ENCODE data around the gene AVPR1B. TPM values are rescaled to one million over a fixed set of nuclear protein-coding genes. Genes with fewer than 3 reads are reported as not detected.

AVPR1B gene
- polyA plus RNA-seq, 1 experiment: not detected

GRCh38 chr1:206110161-206110560 is 7.0 kb downstream of the AVPR1B start:
- ChIA-PET POLR2A (no interaction called here), CTCF (interaction anchor here (1.8 to 8.0 kb wide), 3 partner anchors 125 to 191 kb away, joined by 7 to 156 read pairs (median 14); no protein-coding TSS in a partner anchor)
- TF ChIP-seq CTCF (IDR thresholded peaks at IDR 0.05; ENCODE audit: low read depth, low read length): no peak
- Histone ChIP-seq H3K9me3 (ENCODE audit: control insufficient read depth, insufficient read depth, low read length) (no peaks in the 10 kb centered on the region; the same call in 1 of the 2 replicates), H3K4me3 (ENCODE audit: low read depth, low read length) (no peak overlapping the region), H3K27ac (ENCODE audit: low read depth, low read length) (no peak overlapping the region), H3K27me3 (ENCODE audit: control insufficient read depth, insufficient read depth, low read length) (peaks cover 43% of the 10 kb centered on the region)
- no peak for DNase-seq (ENCODE audit: low read depth, low spot score)

DNA sequence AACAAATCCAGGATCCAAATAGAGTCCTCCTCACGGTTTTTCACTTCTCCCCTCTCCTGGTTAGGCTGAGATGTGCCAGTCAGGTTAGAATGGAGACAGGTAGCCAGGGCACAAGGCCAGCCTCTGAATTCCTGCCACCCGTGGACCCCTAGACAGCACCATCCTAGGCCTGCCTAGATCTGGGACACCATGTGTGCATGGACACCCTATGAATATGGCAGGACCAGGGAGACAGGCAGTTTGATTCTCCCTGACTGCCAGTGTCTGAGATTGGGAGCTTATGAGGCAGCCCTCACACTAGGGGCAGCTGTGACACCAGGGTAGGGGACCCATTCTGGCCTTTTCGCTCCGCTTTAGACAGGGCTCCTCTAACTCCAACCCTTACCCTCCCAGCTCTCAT is 7.5 kb downstream of the AVPR1B start:
- H3K4me3 ChIP-seq (ENCODE audit: low read depth, low read length): no peak overlapping the region
- no peak overlapping the region for H3K27ac ChIP-seq (ENCODE audit: low read depth, low read length)
- no peak for DNase-seq (ENCODE audit: low read depth, low spot score)
- ChIA-PET CTCF (interaction anchor here (2.5 to 8.0 kb wide), 2 partner anchors 125 to 133 kb away, joined by 14 to 156 read pairs; no protein-coding TSS in a partner anchor), POLR2A (no interaction called here)
- peaks cover 43% of the 10 kb centered on the region for H3K27me3 ChIP-seq (ENCODE audit: control insufficient read depth, insufficient read depth, low read length)
- TF ChIP-seq CTCF (IDR thresholded peaks at IDR 0.05; ENCODE audit: low read depth, low read length): no peak
- H3K9me3 ChIP-seq (ENCODE audit: control insufficient read depth, insufficient read depth, low read length): no peaks in the 10 kb centered on the region; the same call in 1 of the 2 replicates

DNA sequence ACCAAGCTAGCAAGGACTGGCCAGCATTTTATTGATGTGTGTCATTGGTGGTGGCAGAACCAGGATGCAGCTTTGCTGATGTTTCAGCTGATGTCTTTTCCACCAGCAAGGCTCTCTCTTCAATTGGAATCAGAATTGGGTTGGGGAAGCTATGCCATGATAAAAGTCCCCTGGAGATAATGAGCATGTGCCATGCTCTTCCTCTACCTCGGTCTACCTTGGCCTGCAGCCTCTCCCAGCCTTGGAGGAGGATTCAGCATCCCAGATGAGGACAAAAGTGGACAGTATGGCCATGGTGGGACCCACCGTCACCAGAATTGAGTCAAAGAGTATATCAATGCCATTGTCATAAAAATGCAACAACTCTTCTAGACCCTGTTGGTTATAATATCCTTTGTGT is 8.6 kb downstream of the AVPR1B start:
- Histone ChIP-seq H3K4me3 (ENCODE audit: low read depth, low read length) (no peak overlapping the region), H3K9me3 (ENCODE audit: control insufficient read depth, insufficient read depth, low read length) (no peaks in the 10 kb centered on the region; the same call in 1 of the 2 replicates), H3K27ac (ENCODE audit: low read depth, low read length) (no peak overlapping the region), H3K27me3 (ENCODE audit: control insufficient read depth, insufficient read depth, low read length) (peaks cover 43% of the 10 kb centered on the region)
- no peak for TF ChIP-seq CTCF (IDR thresholded peaks at IDR 0.05; ENCODE audit: low read depth, low read length)
- ChIA-PET POLR2A (no interaction called here), CTCF (interaction anchor here (0.8 to 8.0 kb wide), 11 partner anchors 17 to 450 kb away, joined by 3 to 156 read pairs (median 5); no protein-coding TSS in a partner anchor)
- DNase-seq (ENCODE audit: low read depth, low spot score): no peak

DNA sequence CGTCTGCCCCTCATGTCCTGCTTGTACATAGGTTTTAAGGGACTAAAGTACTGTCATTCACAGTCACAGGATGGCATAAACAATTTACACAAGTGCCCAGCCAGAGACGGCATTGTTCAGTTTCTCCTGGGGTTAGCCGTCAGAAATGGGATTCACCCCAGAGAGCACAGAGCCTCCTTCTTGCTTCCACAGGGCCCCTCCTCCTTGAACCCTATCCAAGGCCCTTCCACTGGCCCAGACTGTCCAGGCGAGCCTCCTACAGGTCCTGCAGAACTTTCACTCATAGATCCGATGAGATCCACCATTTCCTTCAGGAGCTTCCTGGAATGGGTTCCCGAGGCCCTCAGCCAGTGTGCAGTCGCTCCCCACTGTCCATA is 10.0 kb downstream of the AVPR1B start:
- no peak for TF ChIP-seq CTCF (IDR thresholded peaks at IDR 0.05; ENCODE audit: low read depth, low read length)
- DNase-seq (ENCODE audit: low read depth, low spot score): no peak
- no peaks in the 10 kb centered on the region for H3K9me3 ChIP-seq (ENCODE audit: control insufficient read depth, insufficient read depth, low read length)
- H3K4me3 ChIP-seq (ENCODE audit: low read depth, low read length): no peak overlapping the region
- ChIA-PET CTCF (interaction anchor here (0.7 to 8.0 kb wide), 21 partner anchors 8 to 448 kb away, joined by 3 to 156 read pairs (median 6); no protein-coding TSS in a partner anchor), POLR2A (no interaction called here)
- H3K27ac ChIP-seq (ENCODE audit: low read depth, low read length): no peak overlapping the region
- H3K27me3 ChIP-seq (ENCODE audit: control insufficient read depth, insufficient read depth, low read length): peaks cover 40% of the 10 kb centered on the region

DNA sequence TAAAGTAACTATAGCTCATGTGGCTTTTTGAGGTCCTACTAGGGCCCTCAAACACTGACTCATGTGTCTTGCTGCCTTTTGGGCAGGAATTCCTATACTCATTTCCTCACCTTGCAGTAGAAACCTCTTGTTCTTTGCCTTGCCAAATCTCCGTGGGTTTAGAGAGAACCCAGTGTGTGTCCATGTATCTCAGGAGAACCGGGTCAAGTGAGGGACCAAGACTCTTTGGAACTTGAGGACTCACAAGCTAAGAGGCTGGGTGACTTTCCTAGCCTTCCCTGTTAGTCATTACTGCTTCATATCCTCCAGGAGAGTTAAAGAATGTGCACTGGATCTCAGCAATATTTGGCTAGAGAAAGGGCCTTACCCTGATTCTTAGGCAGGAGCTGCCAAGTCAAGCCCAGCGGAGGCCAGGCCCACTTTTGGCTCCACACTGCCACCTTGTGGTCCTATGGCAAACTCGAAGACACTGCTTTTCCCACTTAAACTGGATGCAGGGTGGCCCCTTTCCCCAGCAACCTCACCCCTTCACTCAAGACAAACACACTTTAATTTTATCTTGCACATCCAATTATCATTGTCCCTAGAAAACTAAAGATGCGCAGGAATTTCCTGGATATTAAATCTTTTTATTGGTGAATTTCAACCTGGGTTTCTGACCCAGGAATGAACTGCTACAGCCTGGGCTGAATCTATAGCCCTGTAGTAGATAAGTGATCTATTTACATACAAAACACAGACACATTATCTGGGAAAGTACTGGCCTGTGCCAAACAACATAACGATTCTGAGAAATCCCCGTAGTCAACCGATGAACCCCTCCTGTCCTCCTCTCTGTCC is 10.6 kb downstream of the AVPR1B start:
- POLR2A ChIA-PET: no interaction called here
- CTCF ChIA-PET: interaction anchor here (0.6 to 8.0 kb wide), 28 partner anchors 9 to 447 kb away, joined by 3 to 156 read pairs (median 4); partner anchors contain the start of gene RAB7B
- TF ChIP-seq CTCF (IDR thresholded peaks at IDR 0.05; ENCODE audit: low read depth, low read length): peak; percentile 92

More for the DNA sequence above, 10.6 kb downstream of the AVPR1B start:
- Histone ChIP-seq H3K27me3 (ENCODE audit: control insufficient read depth, insufficient read depth, low read length) (peaks cover 43% of the 10 kb centered on the region), H3K27ac (ENCODE audit: low read depth, low read length) (no peak overlapping the region), H3K9me3 (ENCODE audit: control insufficient read depth, insufficient read depth, low read length) (no peaks in the 10 kb centered on the region), H3K4me3 (ENCODE audit: low read depth, low read length) (no peak overlapping the region)
- DNase-seq (ENCODE audit: low read depth, low spot score): peak; percentile 61
